ENCODE measurements around the gene RNF130. TPM values are rescaled to one million over a fixed set of nuclear protein-coding genes. Genes with fewer than 3 reads are reported as not detected.

Gene RNF130
- total and polyA plus RNA-seq, 2 of the 13 experiments (the other 11 are each of a cell fraction or from before 2014, with no cell fraction given) = 28.2 to 28.3 TPM

DNA sequence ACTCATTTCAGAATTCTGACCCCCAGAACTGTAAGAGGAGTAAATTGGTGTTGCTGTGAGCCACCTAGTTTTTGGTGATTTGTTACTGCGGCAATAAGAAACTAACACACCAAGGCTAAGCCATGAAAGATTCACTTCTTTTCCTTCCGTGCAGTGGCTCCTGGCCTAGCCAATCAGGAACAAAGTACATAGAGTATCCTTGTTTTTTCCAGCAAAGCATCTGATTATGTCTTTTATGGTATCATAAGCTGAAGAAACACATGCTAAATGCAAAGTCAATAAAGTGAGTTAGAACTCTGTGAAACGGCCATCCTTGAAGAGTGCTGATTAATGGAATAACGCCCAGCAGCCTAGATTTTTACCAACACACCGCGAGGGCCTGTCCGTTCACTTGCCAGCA is 11.4 kb downstream of the RNF130 start:
- FAIRE-seq = no peak
- WGBS (ENCODE audit: low lambda C conversion rate) = 94% methylated on average over 7 of the region's 7 CpGs

More for the DNA sequence above, 11.4 kb downstream of the RNF130 start:
- Histone ChIP-seq H3K27ac (ENCODE audit: extremely low read length, insufficient read depth, low read length) (no peak overlapping the region), H3K27me3 (ENCODE audit: control insufficient read depth in 1 of 2, insufficient read depth in 2 of 2, low read length in 2 of 2) (no peaks in the 10 kb centered on the region), H3K4me2 (ENCODE audit: low read depth, low read length) (no peak overlapping the region), H3K4me3 (replicated peaks in 1 of 3; ENCODE audit: insufficient read depth in 1 of 3, low read depth in 2 of 3, low read length in 3 of 3) (no peak overlapping the region), H3K9me3 (ENCODE audit: low read length) (no peaks in the 10 kb centered on the region), H3K4me1 (ENCODE audit: insufficient read depth, low read length) (peaks cover 9% of the 10 kb centered on the region), H3K36me3 (replicated peaks in 1 of 2; ENCODE audit: control insufficient read depth in 1 of 2, insufficient read depth in 2 of 2, low read length in 2 of 2) (no peaks in the 10 kb centered on the region), H2AFZ (ENCODE audit: low read length) (no peak overlapping the region), H4K20me1 (ENCODE audit: insufficient read depth, low read length) (no peaks in the 10 kb centered on the region; the same call in 1 of the 2 replicates), H3K79me2 (ENCODE audit: insufficient read depth, low read length) (peaks cover 14% of the 10 kb centered on the region), H3K9ac (ENCODE audit: insufficient read depth, low read depth, low read length) (no peak overlapping the region)
- intact Hi-C loops (cut with micrococcal nuclease; ENCODE audit: unreplicated experiment) (no loop called here), in situ Hi-C loops (cut with HindIII; ENCODE audit: extremely low pct_ligation_motif_present, low pct_unique_long_range_greater_than_20kb) (no loop called here)
- no TSS peak for BruUV-seq (replicated peaks)
- POLR2A ChIA-PET = no interaction called here
- no peak for DNase-seq (ENCODE audit: low spot score)
- CTCF ChIA-PET (ENCODE audit: low intra/inter-chr PET ratio, low total read pairs) = no interaction called here
- TF ChIP-seq, protein P1, sequence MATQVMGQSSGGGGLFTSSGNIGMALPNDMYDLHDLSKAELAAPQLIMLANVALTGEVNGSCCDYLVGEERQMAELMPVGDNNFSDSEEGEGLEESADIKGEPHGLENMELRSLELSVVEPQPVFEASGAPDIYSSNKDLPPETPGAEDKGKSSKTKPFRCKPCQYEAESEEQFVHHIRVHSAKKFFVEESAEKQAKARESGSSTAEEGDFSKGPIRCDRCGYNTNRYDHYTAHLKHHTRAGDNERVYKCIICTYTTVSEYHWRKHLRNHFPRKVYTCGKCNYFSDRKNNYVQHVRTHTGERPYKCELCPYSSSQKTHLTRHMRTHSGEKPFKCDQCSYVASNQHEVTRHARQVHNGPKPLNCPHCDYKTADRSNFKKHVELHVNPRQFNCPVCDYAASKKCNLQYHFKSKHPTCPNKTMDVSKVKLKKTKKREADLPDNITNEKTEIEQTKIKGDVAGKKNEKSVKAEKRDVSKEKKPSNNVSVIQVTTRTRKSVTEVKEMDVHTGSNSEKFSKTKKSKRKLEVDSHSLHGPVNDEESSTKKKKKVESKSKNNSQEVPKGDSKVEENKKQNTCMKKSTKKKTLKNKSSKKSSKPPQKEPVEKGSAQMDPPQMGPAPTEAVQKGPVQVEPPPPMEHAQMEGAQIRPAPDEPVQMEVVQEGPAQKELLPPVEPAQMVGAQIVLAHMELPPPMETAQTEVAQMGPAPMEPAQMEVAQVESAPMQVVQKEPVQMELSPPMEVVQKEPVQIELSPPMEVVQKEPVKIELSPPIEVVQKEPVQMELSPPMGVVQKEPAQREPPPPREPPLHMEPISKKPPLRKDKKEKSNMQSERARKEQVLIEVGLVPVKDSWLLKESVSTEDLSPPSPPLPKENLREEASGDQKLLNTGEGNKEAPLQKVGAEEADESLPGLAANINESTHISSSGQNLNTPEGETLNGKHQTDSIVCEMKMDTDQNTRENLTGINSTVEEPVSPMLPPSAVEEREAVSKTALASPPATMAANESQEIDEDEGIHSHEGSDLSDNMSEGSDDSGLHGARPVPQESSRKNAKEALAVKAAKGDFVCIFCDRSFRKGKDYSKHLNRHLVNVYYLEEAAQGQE (IDR thresholded peaks at IDR 0.05; ENCODE audit: borderline replicate concordance in 1 of 2, low read depth in 1 of 2, low read length in 2 of 2) = no peak
- TF ChIP-seq, protein P2, sequence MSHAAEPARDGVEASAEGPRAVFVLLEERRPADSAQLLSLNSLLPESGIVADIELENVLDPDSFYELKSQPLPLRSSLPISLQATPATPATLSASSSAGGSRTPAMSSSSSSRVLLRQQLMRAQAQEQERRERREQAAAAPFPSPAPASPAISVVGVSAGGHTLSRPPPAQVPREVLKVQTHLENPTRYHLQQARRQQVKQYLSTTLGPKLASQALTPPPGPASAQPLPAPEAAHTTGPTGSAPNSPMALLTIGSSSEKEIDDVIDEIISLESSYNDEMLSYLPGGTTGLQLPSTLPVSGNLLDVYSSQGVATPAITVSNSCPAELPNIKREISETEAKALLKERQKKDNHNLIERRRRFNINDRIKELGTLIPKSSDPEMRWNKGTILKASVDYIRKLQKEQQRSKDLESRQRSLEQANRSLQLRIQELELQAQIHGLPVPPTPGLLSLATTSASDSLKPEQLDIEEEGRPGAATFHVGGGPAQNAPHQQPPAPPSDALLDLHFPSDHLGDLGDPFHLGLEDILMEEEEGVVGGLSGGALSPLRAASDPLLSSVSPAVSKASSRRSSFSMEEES (CRISPR knock-in tag; IDR thresholded peaks at IDR 0.05) = no peak
- TF ChIP-seq, protein P3, sequence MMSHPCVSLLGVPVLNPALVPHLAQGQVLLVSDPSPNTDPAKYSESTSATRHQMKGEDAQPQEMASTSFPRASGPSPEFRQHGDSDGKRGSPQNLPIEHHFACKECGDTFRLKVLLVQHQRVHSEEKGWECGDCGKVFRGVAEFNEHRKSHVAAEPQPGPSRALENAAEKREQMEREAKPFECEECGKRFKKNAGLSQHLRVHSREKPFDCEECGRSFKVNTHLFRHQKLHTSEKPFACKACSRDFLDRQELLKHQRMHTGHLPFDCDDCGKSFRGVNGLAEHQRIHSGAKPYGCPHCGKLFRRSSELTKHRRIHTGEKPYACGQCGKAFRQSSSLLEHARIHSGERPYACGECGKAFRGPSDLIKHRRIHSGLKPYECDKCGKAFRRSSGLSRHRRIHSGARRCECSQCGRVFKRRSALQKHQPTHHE (CRISPR knock-in tag; IDR thresholded peaks at IDR 0.05; ENCODE audit: borderline replicate concordance) = no peak
- TF ChIP-seq ZNF335 (CRISPR knock-in tag; IDR thresholded peaks at IDR 0.05) = no peak
- no peak for TF ChIP-seq HNRNPH1 (optimal IDR thresholded peaks at IDR 0.05; ENCODE audit: low read depth, low read length)
- no peak for ATAC-seq
